ENCODE data around the gene TSSK6. TPM values are rescaled to one million over a fixed set of nuclear protein-coding genes. Genes with fewer than 3 reads are reported as not detected.
A peak's percentile ranks its signal among the peaks of the same experiment; 100 is the strongest.

TSSK6 gene
- total RNA-seq, 1 experiment from 2014 or later = 4.7 TPM

GRCh38 chr19:19490214-19490968, 25.0 kb downstream of the TSSK6 start (continued):
- TF ChIP-seq HMGXB4 (CRISPR knock-in tag; IDR thresholded peaks at IDR 0.05) = 0 out of 2 replicates have a peak, but pooled peaks have one; percentile 31
- no peak for TF ChIP-seq IRF2 (CRISPR knock-in tag; IDR thresholded peaks at IDR 0.05; ENCODE audit: borderline replicate concordance, low read depth)
- TF ChIP-seq NR1H2 (CRISPR knock-in tag; IDR thresholded peaks at IDR 0.05) = no peak

GRCh38 chr19:19489804-19490204, 25.5 kb downstream of the TSSK6 start:
- peaks cover 25% of the 10 kb centered on the region for H3K36me3 Mint-ChIP-seq
- DNase-seq (ENCODE audit: low spot score) (no peak), ATAC-seq (no peak)
- ChIA-PET CTCF (interaction anchor here (0.5 to 5.2 kb wide), 23 partner anchors 14 to 260 kb away, joined by 3 to 84 read pairs (median 5); partner anchors contain the start of genes GATAD2A, NDUFA13 and TSSK6), POLR2A (interaction anchor here (0.9 to 2.2 kb wide), 2 partner anchors 85 to 104 kb away, joined by 4 to 8 read pairs; partner anchors contain the start of gene GATAD2A)
- H3K27ac Mint-ChIP-seq = peak overlapping the region; percentile 99
- H3K4me3 Mint-ChIP-seq = no peak overlapping the region
- peaks cover 50% of the 10 kb centered on the region for H3K4me1 Mint-ChIP-seq
- H3K9me3 Mint-ChIP-seq = no peaks in the 10 kb centered on the region
- H3K27me3 Mint-ChIP-seq (ENCODE audit: low read depth) = no peaks in the 10 kb centered on the region
- TF ChIP-seq ZNF532 (CRISPR knock-in tag; IDR thresholded peaks at IDR 0.05; ENCODE audit: borderline replicate concordance) (no peak), NR3C1 (CRISPR knock-in tag; conservative IDR thresholded peaks at IDR 0.05; ENCODE audit: low read depth) (no peak), EMX1 (CRISPR knock-in tag; IDR thresholded peaks at IDR 0.05) (no peak), ATF3 (CRISPR knock-in tag; conservative IDR thresholded peaks at IDR 0.05) (no peak), HMGA2 (CRISPR knock-in tag; IDR thresholded peaks at IDR 0.05) (no peak), USF1 (CRISPR knock-in tag; IDR thresholded peaks at IDR 0.05) (no peak), ZBTB43 (CRISPR knock-in tag; IDR thresholded peaks at IDR 0.05) (no peak), SOX15 (CRISPR knock-in tag; IDR thresholded peaks at IDR 0.05) (no peak), ESRRA (CRISPR knock-in tag; IDR thresholded peaks at IDR 0.05; ENCODE audit: borderline replicate concordance) (no peak), ARID4B (CRISPR knock-in tag; IDR thresholded peaks at IDR 0.05; ENCODE audit: borderline replicate concordance) (no peak), STAT6 (CRISPR knock-in tag; conservative IDR thresholded peaks at IDR 0.05; ENCODE audit: low read depth) (no peak), ZNF232 (CRISPR knock-in tag; IDR thresholded peaks at IDR 0.05) (no peak), HMGXB4 (CRISPR knock-in tag; IDR thresholded peaks at IDR 0.05) (no peak), TCF7 (CRISPR knock-in tag; IDR thresholded peaks at IDR 0.05; ENCODE audit: low read depth) (no peak)
